ENCODE data around the gene PCDHB4.
"Not testable (repeated sequence)": the region's sequence is repeated elsewhere in the genome, so short reads cannot be mapped to it uniquely, and the experiment has no call there.

PCDHB4 gene

GRCh38 chr5:141174291-141175104 lies 52.9 kb downstream of the PCDHB4 start:
- not testable (repeated sequence) for H3K27me3 ChIP-seq (ENCODE audit: control insufficient read depth in 1 of 2, insufficient read depth in 2 of 2, low read length in 2 of 2); H3K9ac ChIP-seq (ENCODE audit: low read depth in 1 of 2, low read length in 2 of 2); H3K4me3 ChIP-seq (ENCODE audit: low read depth in 1 of 2, low read length in 2 of 2); H3K4me1 ChIP-seq (ENCODE audit: control insufficient read depth in 1 of 2, insufficient read depth in 2 of 2, low read length in 2 of 2); H3K27ac ChIP-seq (ENCODE audit: low read depth, low read length); H3K36me3 ChIP-seq (ENCODE audit: control insufficient read depth in 1 of 2, insufficient read depth in 2 of 2, low read length in 2 of 2)
- peaks cover 16 to 30% of the 10 kb centered on the region in 2 donors for H3K9me3 ChIP-seq (ENCODE audit: control insufficient read depth in 1 of 2, low read length in 2 of 2)

Measured in duodenal mucosa (tissue), 2 donors.